ENCODE data around the gene TPH1.
"Not testable (repeated sequence)": the region's sequence is repeated elsewhere in the genome, so short reads cannot be mapped to it uniquely, and the experiment has no call there.

Gene TPH1

DNA sequence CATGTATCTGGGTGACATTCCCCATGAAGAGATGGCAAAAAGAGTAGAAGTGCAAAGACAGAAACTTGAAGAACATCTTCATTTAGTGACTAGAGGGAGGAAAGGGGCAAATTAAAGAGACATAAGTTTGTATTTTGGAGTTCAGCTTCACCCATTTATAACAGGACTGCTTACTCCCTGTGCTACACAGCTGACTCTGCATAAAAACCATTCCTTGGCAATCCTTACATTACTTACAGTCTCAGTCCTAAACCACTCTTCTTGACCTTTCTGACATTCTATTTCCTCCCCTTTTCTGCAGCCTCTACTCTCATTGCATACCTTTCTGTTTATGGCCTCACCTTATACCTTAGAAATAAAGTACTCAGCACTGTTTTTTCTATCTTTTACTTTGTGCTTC lies 26.4 kb downstream of the TPH1 start:
- no peak for DNase-seq

DNA sequence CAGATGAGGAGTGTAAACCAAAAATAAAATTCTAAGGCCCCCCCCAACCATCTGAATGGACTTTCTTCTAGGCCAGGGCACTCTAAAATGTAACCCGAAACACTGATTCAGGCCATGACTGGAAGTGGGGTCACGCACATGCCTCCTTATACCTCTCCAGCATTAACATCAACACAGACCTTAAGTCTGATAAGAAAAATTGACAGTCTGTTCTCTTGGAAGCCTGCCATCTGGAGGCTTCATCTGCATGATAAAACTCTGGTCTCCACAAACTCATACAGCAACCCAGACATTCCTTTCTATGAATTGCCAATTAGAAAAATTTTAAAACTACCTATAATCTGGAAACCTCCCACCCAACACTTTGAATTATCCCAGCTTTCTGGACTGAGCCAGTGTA lies 29.3 kb downstream of the TPH1 start:
- DNase-seq, result no peak

DNA sequence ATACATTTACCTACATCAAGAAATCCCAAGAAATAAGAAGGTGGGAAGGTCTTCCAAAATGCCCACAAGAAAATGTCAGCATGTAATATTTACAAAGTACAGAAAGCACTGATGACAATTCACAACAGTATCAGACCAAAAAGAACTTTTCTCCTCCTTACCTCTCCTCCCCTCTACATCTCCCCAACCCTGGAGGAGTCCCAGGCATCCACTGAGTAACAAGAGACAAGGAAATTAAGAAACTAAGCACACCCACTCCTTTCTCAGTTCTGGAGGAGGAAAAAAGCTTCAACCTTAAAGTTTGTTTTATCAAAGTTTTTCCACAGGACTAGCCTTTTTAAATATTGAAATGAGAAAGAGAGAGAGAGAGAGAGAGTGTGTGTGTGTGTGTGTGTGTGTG lies 31.2 kb downstream of the TPH1 start:
- DNase-seq, result no peak

DNA sequence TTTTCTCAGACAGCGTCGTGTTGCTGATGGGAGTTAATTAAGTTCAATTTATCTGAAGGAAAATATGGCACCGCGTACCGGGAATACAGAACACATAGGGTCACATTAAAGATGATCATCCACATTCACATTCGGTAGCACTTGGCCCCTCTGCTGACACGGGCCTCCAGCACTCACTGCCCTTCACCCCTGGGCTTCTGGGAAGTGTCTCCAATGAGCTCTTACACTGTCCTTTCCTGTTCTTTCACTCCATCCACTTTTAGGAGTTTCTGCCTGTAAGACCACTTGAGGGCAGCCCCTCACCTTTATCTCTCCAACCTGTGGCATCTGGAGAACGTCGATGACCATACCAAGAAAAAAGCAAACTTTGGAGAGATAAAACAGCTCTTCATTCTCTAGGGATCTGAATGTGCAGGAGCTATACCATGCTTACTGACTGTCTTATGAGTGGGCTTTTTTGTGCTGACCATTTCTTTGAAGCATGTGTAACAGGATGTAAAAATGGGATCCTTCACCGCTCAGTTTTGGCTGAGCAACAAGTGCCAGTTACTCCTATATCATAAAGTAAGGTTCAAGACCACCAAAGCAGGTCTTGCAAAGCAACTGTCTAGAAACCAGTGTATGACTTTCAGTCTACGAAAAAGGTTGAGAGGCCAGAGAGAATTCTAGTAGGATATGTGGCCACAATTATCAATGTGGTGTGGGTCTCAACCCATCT lies 32.1 kb downstream of the TPH1 start:
- peak in 1 of 5 donors; percentile 3 for DNase-seq

DNA sequence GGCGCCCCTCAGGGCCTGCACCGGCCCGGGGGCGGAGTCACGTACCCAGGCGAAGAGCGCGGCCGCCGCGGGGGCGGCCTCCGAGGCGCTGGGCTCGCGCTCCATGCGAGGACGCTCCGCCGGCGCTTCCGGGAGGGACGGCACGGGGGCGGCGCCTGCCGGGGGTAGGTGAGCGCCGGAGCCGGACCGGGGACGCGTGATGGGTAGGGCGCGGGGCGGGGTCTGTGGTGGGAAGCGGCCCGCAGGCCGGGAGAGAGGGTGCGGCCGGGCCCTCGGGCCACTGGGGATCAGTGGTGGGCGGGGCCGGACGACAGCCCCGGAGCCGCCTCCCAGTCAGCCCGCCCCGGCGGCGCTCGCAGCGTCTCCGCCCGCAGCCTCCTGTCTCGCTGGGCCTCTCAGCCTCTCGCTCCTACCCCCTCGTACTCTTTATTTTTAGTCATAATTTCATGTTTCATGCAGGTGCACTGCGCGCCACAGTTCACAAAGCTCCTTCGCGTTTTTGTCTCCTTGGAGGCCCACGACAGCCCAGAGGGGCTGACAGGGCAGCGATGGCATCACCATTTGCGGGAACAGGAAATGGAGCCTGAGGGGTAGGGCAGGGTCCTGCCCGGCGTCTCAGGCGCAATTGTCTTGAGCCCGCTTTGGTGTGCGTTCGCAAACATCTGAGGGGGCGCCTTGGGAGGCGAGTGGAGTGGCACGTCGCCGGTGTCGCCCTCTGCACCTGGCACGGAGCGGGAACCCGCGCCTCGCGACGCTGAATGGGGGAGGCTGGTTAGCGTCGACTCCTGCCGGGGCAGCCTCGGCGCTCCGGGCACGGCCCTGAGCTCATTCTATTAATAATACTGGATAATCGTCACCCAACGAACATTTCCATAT lies 32.9 kb downstream of the TPH1 start, which contains the start of gene SERGEF:
TSS of gene SERGEF (minus strand) at position 142 of the 876 bp plus-strand sequence. CDS start at position 105, 37 bp downstream.
- peak; percentile 87 to 97 (median 93) for DNase-seq

DNA sequence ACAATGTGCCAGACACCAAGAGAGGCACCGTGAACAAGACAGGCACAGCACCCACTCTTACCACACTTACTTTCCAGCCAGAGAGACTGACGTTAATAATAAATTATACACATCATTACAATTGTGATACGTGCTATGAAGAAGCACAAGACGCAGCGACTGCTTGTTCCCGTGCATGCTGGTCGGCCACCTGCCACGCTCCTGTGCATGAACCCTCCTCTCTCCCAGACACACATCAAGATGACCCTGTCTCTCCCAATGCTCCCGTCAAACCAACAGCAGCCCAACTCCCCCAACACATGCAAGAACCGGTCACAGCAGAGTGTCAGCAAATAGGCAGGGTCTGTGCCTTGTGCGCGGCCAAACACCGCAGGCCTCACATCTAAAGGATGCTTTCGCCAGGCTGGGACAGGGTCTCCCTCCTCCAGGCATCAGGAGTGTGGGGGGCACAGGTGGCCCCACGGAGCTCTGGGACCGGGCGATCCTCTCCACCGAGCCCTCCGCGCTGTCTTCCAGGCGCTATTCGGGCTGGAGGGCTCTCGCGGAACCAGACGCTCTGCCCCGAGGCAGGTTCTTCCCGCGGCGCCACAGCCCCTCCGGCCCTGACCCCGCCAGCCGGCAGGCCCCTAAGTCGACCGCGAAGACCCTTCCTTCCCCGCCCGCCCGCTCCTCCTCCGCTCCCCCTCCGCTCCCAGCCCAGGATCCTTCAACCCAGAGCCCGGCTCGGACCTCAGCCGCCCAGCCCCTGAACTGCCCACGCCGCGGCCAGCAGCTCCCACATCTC lies 33.8 kb downstream of the TPH1 start:
- peak in 3 of 5 donors; percentile 10 to 19 (median 17) for DNase-seq

DNA sequence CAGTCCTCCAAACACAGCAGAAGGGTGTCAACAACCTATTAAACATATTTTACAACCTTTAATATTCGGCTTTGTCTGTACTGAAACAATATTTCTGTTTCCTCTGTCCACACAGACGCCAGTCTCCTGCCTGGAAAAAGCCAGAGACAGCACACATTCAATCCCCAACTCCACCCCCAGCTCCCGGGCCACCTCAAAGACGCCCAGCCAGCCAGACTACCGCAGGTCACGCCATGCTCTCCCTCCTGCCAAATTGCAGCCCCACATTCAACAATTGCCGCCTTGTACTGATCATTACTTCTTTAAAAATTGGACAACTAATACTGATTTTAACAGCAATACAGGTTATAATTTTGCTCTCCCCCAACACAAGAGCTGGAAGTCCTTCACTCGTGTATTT lies 34.4 kb downstream of the TPH1 start:
- no peak for DNase-seq

DNA sequence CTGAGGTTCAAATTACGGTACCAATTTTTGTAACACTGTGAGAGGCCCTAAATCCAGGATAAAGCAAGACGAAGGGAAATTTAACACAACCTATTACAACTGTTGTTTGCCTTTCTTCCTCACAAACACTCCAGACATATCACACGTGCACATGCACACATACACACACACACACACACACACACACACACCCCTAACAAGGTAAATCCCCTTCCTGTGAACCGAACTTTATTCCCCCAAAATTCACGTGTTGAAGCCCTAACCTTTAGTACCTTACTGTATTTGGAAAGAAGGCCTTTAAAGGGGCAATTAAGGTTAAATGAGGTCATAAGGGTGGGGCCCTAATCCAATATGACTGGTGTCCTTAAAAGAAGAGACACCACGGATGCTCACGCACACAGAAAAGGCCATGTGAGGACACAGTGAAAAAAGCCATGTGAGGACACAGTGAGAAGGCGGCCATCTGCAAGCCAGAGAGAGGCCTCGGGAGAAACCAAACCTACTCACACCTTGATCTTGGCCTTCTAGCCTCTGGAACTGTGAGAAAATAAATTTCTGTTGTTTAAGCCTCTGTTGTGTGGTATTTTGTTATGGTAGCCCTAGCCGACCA lies 35.0 kb downstream of the TPH1 start:
- DNase-seq, result no peak

DNA sequence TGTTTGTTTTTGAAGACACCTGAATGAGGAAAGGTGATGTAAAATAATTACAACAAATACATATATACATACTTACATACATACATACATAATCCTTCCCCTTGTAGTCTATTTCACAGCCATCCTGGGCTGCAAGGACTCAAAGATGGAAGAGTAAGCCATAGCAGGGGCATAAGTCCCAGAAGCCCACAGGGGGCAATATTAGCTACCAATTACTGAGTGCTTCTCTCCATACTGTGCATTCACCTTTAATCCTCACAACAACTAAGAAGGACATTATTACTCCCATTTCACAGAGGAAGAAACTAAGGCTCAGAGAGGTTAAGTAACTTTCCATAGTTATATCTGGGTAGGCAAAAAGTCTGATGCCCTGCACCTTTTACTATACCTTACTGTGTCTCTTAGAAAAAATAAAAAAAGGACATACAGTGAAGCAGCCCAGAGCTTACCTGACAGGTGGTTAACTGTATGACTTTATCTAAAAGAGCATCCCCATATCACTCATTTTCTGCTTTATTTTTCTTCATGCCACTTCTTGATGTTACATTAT lies 35.9 kb downstream of the TPH1 start:
- DNase-seq, result peak in 1 of 5 donors; percentile 8

DNA sequence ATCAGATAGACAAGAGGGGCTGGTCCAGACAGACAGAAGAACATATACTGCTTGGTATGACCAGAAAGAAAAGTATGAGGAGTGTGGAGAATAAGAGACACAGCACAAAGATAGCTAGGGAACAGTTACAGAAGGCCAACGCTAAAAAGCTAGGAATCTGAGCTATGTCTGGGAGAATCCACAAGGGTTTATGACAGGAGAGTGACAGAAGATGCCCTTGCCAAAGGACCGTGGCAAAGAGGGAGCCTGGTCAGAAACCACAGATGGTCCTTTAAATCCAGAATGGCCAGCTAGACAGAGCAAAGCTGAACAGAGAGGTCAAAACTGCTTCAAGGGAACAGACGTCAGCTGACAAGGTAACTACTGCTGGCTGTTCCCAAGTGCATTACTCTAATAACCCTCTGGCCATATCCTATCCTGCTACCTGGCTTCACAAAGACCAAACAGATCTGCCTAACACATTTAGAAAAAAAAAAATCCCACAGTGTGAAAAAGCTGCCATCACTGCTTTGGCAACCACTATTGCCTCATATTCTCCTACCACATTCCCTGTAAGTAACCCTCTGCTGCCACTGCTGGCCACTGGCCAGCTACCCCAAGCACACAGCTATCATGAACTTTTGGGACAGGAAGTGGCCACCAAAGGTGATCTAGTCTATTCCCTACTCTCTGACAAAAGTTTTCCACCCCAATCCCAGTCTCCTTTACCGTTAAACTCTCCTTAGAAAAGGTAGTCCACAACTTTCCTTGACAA lies 40.5 kb downstream of the TPH1 start:
- no peak for DNase-seq

DNA sequence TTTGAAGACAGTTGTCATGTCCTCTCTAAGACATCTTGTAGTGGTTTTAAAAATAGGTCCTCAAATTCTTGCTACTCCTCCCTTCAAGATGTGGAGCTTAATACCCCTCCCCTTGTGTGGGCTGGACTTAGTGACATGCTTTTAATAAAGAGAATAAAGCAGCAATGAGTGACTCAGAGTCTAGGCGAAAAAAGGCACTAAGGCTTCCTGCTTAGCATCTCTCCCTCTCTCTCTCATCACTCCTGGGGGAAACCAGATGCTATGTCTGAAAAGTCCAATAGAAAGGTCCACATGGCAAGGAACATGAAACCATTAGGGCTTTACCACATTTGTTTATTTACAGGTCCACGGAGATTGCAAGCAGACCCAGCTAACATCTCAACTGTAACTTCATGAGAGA lies 44.9 kb downstream of the TPH1 start:
- no peak for DNase-seq

DNA sequence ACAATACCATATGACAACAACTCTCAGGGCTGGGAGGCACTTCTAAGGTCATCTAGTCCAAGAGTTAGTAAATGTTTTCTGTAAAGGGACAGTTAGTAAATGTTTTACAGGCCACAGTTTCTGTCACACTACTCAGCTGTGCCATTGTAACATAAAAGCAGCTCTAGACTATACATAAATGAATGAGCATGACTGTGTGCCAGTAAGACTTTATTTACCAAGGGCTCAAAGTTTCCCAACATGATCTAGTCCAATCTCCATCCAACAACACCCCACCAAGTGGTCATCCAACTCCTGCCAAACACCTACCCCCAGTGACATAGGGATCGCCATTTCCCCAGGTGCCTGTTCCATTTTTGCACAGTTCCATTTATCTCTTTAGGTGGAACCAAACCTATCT lies 45.3 kb downstream of the TPH1 start:
- DNase-seq, result no peak

DNA sequence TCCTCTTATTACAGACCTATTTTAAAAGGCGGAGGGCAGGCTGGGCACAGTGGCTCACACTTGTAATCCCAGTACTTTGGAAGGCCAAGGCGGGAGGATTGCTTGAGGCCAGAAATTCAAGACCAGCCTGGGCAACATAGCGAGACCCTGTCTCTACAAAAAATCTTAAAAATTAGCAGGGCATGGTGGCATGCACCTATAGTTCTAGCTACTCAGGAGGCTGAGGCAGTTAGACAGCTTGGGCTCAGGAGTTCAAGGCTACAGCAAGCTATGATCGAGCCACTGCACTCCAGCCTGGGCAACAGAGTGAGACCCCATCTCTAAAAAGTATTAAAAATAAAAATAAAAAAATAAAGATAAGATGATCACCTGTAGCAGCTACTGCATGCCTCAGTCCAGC lies 45.9 kb downstream of the TPH1 start:
- not testable (repeated sequence) for DNase-seq
